ENCODE results near the gene ARFGAP2.

The ARFGAP2 gene

DNA sequence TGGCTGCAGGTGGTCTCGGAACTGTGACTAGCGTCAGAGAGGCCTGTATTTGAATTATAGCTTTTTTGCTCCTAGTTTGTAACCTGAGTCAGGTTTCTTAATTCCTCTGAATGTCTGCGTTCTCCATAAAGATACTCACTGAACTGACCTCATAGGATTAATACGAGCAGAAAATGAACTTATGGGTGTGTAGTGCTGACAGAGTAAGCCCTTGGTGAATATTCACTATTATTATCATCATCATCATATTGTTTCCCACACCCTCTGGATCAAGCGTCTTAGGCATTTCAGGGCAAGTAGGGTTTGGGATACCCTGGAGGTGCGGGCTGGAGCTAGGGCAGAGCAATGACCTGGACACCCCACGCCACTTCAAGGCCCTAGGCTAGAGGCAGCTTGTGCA is 29.0 kb downstream of the ARFGAP2 start:
- Histone ChIP-seq H3K4me1 (ENCODE audit: control insufficient read depth, insufficient read depth, low read length) (no peaks in the 10 kb centered on the region), H3K27ac (ENCODE audit: extremely low read depth, low read depth, low read length) (no peak overlapping the region), H3K36me3 (ENCODE audit: control insufficient read depth in 2 of 2, insufficient read depth in 1 of 2, low read length in 2 of 2) (peaks cover 0 to 5% of the 10 kb centered on the region in 2 experiments; a peak in 1 of 3 replicates), H3K9me3 (ENCODE audit: control insufficient read depth, insufficient read depth, low read depth, low read length) (no peaks in the 10 kb centered on the region), H3K4me3 (ENCODE audit: low read depth, low read length) (no peak overlapping the region)
- TF ChIP-seq ZNF501 (tag by site-specific recombination; IDR thresholded peaks at IDR 0.05) (no peak), ZNF202 (tag by site-specific recombination; IDR thresholded peaks at IDR 0.05; ENCODE audit: borderline replicate concordance) (no peak), ZNF133 (tag by site-specific recombination; IDR thresholded peaks at IDR 0.05) (no peak), ZBTB11 (tag by site-specific recombination; conservative IDR thresholded peaks at IDR 0.05; ENCODE audit: low read depth) (no peak), ZNF19 (tag by site-specific recombination; IDR thresholded peaks at IDR 0.05; ENCODE audit: low read depth) (no peak), WT1 (tag by site-specific recombination; IDR thresholded peaks at IDR 0.05) (no peak), ZNF2 (tag by site-specific recombination; IDR thresholded peaks at IDR 0.05) (no peak), ZNF157 (tag by site-specific recombination; IDR thresholded peaks at IDR 0.05) (no peak)
- TF ChIP-seq, protein P1, sequence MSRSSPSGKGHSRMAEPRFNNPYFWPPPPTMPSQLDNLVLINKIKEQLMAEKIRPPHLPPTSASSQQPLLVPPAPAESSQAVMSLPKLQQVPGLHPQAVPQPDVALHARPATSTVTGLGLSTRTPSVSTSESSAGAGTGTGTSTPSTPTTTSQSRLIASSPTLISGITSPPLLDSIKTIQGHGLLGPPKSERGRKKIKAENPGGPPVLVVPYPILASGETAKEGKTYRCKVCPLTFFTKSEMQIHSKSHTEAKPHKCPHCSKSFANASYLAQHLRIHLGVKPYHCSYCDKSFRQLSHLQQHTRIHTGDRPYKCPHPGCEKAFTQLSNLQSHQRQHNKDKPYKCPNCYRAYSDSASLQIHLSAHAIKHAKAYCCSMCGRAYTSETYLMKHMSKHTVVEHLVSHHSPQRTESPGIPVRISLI (tag by site-specific recombination; IDR thresholded peaks at IDR 0.05) = no peak
- TF ChIP-seq, protein P2, sequence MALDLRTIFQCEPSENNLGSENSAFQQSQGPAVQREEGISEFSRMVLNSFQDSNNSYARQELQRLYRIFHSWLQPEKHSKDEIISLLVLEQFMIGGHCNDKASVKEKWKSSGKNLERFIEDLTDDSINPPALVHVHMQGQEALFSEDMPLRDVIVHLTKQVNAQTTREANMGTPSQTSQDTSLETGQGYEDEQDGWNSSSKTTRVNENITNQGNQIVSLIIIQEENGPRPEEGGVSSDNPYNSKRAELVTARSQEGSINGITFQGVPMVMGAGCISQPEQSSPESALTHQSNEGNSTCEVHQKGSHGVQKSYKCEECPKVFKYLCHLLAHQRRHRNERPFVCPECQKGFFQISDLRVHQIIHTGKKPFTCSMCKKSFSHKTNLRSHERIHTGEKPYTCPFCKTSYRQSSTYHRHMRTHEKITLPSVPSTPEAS (tag by site-specific recombination; IDR thresholded peaks at IDR 0.05) = no peak
- ChIA-PET POLR2A (interaction anchor here (0.6 kb wide), 1 partner anchor 211 kb away, joined by 4 read pairs; the partner anchor contains the start of gene CSTPP1), CTCF (interaction anchor here (1.0 to 2.0 kb wide), 2 partner anchors 29 to 228 kb away, joined by 3 to 6 read pairs; no protein-coding TSS in a partner anchor)

GRCh38 chr11:47147250-47147649 is 29.4 kb downstream of the ARFGAP2 start:
- Histone ChIP-seq H3K4me1 (ENCODE audit: control insufficient read depth, insufficient read depth, low read length) (no peaks in the 10 kb centered on the region), H3K9me3 (ENCODE audit: control insufficient read depth, insufficient read depth, low read depth, low read length) (no peaks in the 10 kb centered on the region), H3K36me3 (ENCODE audit: control insufficient read depth in 2 of 2, insufficient read depth in 1 of 2, low read length in 2 of 2) (peaks cover 0 to 5% of the 10 kb centered on the region in 2 experiments; a peak in 1 of 3 replicates), H3K4me3 (ENCODE audit: low read depth, low read length) (no peak overlapping the region), H3K27ac (ENCODE audit: extremely low read depth, low read depth, low read length) (no peak overlapping the region)
- POLR2A ChIA-PET = interaction anchor here (0.6 kb wide), 1 partner anchor 211 kb away, joined by 4 read pairs; the partner anchor contains the start of gene CSTPP1
- CTCF ChIA-PET = interaction anchor here (0.7 to 2.0 kb wide), 4 partner anchors 28 to 452 kb away, joined by 3 to 6 read pairs (median 3); no protein-coding TSS in a partner anchor
- TF ChIP-seq PRDM10 (tag by site-specific recombination; IDR thresholded peaks at IDR 0.05) (peak; percentile 70), YY1 (tag by site-specific recombination; IDR thresholded peaks at IDR 0.05) (no peak), ZNF223 (tag by site-specific recombination; IDR thresholded peaks at IDR 0.05) (no peak), ZBTB6 (tag by site-specific recombination; IDR thresholded peaks at IDR 0.05) (no peak)

Data from HEK293 (cell line).